ENCODE results near the gene STK35.

Gene STK35

GRCh38 chr20:2135013-2135412 lies 33.4 kb downstream of the STK35 start:
- TF ChIP-seq, protein P1, sequence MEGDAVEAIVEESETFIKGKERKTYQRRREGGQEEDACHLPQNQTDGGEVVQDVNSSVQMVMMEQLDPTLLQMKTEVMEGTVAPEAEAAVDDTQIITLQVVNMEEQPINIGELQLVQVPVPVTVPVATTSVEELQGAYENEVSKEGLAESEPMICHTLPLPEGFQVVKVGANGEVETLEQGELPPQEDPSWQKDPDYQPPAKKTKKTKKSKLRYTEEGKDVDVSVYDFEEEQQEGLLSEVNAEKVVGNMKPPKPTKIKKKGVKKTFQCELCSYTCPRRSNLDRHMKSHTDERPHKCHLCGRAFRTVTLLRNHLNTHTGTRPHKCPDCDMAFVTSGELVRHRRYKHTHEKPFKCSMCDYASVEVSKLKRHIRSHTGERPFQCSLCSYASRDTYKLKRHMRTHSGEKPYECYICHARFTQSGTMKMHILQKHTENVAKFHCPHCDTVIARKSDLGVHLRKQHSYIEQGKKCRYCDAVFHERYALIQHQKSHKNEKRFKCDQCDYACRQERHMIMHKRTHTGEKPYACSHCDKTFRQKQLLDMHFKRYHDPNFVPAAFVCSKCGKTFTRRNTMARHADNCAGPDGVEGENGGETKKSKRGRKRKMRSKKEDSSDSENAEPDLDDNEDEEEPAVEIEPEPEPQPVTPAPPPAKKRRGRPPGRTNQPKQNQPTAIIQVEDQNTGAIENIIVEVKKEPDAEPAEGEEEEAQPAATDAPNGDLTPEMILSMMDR (IDR thresholded peaks at IDR 0.05; ENCODE audit: control extremely low read depth, extremely low read depth, low read depth, missing control alignments): no peak
- no peak for DNase-seq (ENCODE audit: extremely low spot score)
- CTCF ChIA-PET: interaction anchor here (1.1 kb wide), 1 partner anchor 26 kb away, joined by 3 read pairs; no protein-coding TSS in a partner anchor
- POLR2A ChIA-PET: no interaction called here

- TF ChIP-seq, protein P1 (IDR thresholded peaks at IDR 0.05; ENCODE audit: control extremely low read depth, extremely low read depth, low read depth, missing control alignments): no peak
- POLR2A ChIA-PET: no interaction called here
- DNase-seq (ENCODE audit: extremely low spot score): no peak
- CTCF ChIA-PET: interaction anchor here (1.0 to 1.2 kb wide), 3 partner anchors 9 to 130 kb away, joined by 3 to 4 read pairs (median 4); no protein-coding TSS in a partner anchor
Observed at GRCh38 chr20:2136275-2136674, 34.6 kb downstream of the STK35 start.

DNA sequence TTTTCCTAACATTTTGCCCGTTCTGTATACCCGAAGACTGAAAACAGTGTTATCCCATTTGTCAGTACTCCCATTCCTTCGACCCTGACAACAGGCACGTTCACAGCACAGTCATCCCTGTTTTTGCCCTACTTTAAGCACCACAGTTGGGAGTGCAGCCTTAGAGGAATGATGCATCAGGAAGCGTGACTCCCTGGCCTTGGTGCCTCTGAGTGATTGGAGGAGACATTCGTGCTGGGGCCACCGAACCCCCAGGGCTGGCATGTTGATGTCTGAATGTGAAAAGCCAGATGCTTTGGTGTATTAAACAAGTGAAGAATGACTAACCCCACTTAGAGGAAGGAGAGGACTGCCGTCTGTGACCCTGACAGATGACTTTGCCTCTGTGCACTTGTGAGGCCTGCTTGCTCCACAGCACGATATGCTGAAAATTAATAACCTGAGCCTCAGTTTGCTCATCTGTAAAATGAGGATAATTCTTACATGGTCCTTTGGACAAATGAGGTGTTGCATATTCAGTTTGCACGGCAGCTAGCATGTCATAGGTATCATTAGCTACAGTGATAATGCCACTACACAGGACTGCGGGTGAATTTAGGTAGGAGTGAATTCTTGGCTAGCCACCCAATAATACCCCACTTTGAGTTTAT lies 36.0 kb downstream of the STK35 start:
- no peak for DNase-seq (ENCODE audit: extremely low spot score)
- ChIA-PET POLR2A (no interaction called here), CTCF (interaction anchor here (1.0 kb wide), 2 partner anchors 8 to 16 kb away, joined by 3 read pairs; no protein-coding TSS in a partner anchor)
- TF ChIP-seq, protein P1 (IDR thresholded peaks at IDR 0.05; ENCODE audit: control extremely low read depth, extremely low read depth, low read depth, missing control alignments): no peak

DNA sequence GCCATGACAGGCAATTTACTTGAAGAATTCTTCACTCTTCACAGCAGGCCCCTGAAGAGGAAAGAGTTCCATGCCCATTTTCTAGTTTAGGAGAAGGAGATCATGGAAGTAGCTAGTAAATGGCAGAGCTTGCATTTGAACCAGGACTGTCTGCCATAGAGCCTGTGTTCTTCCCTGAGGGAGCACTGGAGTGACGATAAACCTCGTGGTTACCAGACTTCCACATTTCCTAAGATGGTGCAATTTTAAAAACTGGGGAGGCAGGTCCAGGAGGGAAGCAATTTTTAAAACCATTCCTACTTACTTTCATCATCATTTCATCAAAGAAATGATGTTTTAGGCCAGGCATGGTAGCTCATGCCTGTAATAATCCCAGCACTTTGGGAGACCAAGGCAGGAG lies 36.8 kb downstream of the STK35 start:
- CTCF ChIA-PET: no interaction called here

DNA sequence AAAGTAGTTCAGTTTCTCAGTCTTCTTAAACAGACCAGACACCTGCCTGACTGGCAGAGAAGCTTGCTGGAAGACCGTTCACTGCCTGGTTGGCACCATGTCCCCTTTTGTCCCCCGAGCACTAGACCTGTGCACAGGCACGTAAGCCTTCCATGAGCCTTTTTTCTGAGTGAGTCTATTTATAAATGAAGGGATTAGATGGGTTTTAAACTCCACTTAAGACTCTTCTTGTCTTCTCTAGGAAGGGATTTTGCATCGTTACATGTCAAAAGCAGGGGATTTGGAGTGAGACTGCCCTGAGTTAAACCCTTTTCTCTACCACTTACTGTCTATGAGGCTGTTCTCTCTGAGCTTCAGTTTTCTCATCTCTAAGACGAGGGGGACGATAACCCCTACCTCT lies 37.6 kb downstream of the STK35 start:
- TF ChIP-seq, protein P1 (IDR thresholded peaks at IDR 0.05; ENCODE audit: control extremely low read depth, extremely low read depth, low read depth, missing control alignments): no peak
- ChIA-PET POLR2A (no interaction called here), CTCF (interaction anchor here (1.2 to 2.2 kb wide), 2 partner anchors 33 to 69 kb away, joined by 4 to 8 read pairs; no protein-coding TSS in a partner anchor)
- no peak for DNase-seq (ENCODE audit: extremely low spot score)

More for the DNA sequence above, 36.8 kb downstream of the STK35 start:
- TF ChIP-seq, protein P1 (IDR thresholded peaks at IDR 0.05; ENCODE audit: control extremely low read depth, extremely low read depth, low read depth, missing control alignments): no peak
- no peak for DNase-seq (ENCODE audit: extremely low spot score)
- POLR2A ChIA-PET: no interaction called here

DNA sequence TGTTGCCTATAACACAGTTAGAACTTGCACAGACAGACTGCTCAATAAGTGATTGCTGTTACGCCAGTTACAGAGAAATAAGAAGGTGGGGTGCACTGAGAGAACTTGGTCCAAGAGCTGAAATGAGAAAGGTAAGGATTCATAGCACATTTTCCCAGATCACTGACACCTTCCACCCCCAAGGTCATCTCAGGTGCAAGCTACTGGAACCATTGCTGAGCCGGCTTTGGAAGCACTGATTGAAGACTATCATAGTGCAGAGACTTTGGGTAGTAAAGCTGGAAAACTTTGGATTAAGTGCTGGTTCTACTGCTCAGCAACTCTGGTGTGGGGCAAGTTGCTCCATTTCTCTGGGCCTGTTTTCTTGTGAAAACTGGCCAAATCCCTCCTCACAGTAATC lies 38.1 kb downstream of the STK35 start:
- TF ChIP-seq, protein P1 (IDR thresholded peaks at IDR 0.05; ENCODE audit: control extremely low read depth, extremely low read depth, low read depth, missing control alignments): no peak
- POLR2A ChIA-PET: no interaction called here

More for the DNA sequence above, 38.1 kb downstream of the STK35 start:
- CTCF ChIA-PET: interaction anchor here (1.2 to 2.2 kb wide), 2 partner anchors 33 to 68 kb away, joined by 4 to 8 read pairs; no protein-coding TSS in a partner anchor
- no peak for DNase-seq (ENCODE audit: extremely low spot score)

Data from GM10248 (cell line).